ENCODE measurements around the gene CFAP57. TPM values are rescaled to one million over a fixed set of nuclear protein-coding genes. Genes with fewer than 3 reads are reported as not detected.
"Not testable (repeated sequence)": the region's sequence is repeated elsewhere in the genome, so short reads cannot be mapped to it uniquely, and the experiment has no call there.

Gene CFAP57
- polyA plus RNA-seq (2013, experiment 1 of 2), result 0.35 TPM
- 0.38 TPM for polyA plus RNA-seq (2013, experiment 2 of 2)

- peaks cover 14% of the 10 kb centered on the region; the same call in 1 of the 2 replicates for H3K27me3 ChIP-seq (ENCODE audit: insufficient read depth, low read length)
- H3K9me3 ChIP-seq (ENCODE audit: insufficient read depth, low read depth, low read length), result no peaks in the 10 kb centered on the region; the same call in 1 of the 2 replicates
- under 1% methylated on average over 45 of the region's 45 CpGs for WGBS
- H3K9ac ChIP-seq (ENCODE audit: low read depth, low read length), result peak within 1 kb of the TSS; percentile 71
- H3K4me1 ChIP-seq (ENCODE audit: insufficient read depth, low read length), result peaks cover 6% of the 10 kb centered on the region; the same call in 1 of the 2 replicates
- peak within 1 kb of the TSS; percentile 82 for H3K4me3 ChIP-seq (ENCODE audit: low read length)
- H3K36me3 ChIP-seq (ENCODE audit: insufficient read depth, low read length), result peaks cover 38% of the 10 kb centered on the region
- no peak within 1 kb of the TSS for H3K27ac ChIP-seq (ENCODE audit: low read depth, low read length)
Observed at GRCh38 chr1:43171876-43172526, at the start of gene CFAP57, which contains the start of gene EBNA1BP2. TSS of gene CFAP57 (plus strand) at chr1:43172330. CDS start at chr1:43172754, 424 bp downstream. TSS of gene EBNA1BP2 (minus strand) at chr1:43172290. CDS start at chr1:43172118, 172 bp downstream.

DNA sequence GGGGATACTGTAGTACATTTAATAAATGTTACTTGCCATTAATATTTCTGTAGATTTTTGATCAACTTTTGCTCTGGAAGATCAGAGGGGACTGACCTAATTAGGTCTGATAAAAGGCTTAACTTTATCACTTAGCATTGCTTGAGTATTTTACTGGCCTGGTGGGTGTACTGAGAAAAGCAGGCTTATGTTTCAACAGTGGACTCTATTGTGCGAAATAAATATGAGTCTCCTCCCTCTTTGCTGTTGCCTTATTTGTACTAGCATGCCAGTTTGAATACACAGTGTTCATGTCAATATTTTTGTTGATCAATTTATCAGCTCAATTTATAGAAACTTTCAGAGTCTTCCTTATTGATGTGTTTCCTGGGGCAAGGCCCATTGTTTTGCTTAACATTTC is 49.1 kb upstream of the CFAP57 start:
- Histone ChIP-seq H3K4me3 (ENCODE audit: low read length) (no peak overlapping the region), H3K27me3 (ENCODE audit: insufficient read depth, low read length) (no peaks in the 10 kb centered on the region), H3K36me3 (ENCODE audit: insufficient read depth, low read length) (no peaks in the 10 kb centered on the region), H3K27ac (ENCODE audit: low read depth, low read length) (no peak overlapping the region), H3K9me3 (ENCODE audit: insufficient read depth, low read depth, low read length) (peaks cover 9% of the 10 kb centered on the region), H3K9ac (ENCODE audit: low read depth, low read length) (no peak overlapping the region), H3K4me1 (ENCODE audit: insufficient read depth, low read length) (peaks cover 4% of the 10 kb centered on the region)
- 100% methylated on average over 1 of the region's 1 CpG for WGBS

DNA sequence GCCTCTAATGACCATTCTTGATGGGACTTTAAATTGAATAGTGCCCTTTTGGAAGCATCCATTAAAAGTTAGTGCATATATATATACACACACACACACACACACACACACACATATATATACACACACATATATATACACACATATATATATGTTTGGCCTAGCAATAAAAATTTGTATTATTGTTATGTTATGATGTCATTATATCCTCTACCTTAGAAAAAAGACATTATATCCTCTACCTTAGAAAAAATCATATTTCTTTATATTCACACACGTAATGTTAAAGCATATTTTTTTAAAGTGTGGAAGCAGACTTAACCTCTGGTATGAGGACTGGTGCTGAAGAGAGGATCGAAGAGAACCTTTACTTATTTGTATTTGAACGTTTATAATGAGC is 43.3 kb upstream of the CFAP57 start:
- Histone ChIP-seq H3K27me3 (ENCODE audit: insufficient read depth, low read length) (no peaks in the 10 kb centered on the region), H3K4me3 (ENCODE audit: low read length) (no peak overlapping the region), H3K4me1 (ENCODE audit: insufficient read depth, low read length) (no peaks in the 10 kb centered on the region), H3K36me3 (ENCODE audit: insufficient read depth, low read length) (peaks cover 21% of the 10 kb centered on the region; the same call in 1 of the 2 replicates), H3K9ac (ENCODE audit: low read depth, low read length) (no peak overlapping the region), H3K27ac (ENCODE audit: low read depth, low read length) (no peak overlapping the region), H3K9me3 (ENCODE audit: insufficient read depth, low read depth, low read length) (peaks cover 23% of the 10 kb centered on the region)
- WGBS, result 91% methylated on average over 2 of the region's 3 CpGs

DNA sequence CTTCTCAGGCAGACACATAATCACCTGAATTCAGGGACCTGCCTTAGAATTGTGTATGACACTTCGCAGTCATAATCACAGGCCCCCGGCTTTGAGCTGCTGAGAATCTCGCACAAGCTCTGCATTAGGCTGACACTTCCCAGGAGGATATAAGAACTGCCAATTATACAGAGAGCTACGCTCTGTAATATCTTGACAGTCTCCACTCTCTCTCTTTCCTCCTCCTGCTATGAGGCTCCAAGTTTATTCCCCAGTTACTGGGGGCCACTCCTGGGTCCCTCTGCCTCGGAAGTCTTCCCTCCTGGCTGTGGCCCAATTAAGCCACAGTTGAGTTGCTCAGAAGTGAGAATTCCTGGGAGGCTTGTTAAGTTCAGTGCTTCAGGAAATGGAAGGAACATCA is 42.7 kb upstream of the CFAP57 start:
- H3K36me3 ChIP-seq (ENCODE audit: insufficient read depth, low read length), result peaks cover 21% of the 10 kb centered on the region; the same call in 1 of the 2 replicates
- no peaks in the 10 kb centered on the region for H3K4me1 ChIP-seq (ENCODE audit: insufficient read depth, low read length)
- no peak overlapping the region for H3K4me3 ChIP-seq (ENCODE audit: low read length)
- H3K27me3 ChIP-seq (ENCODE audit: insufficient read depth, low read length), result no peaks in the 10 kb centered on the region
- 89% methylated on average over 5 of the region's 5 CpGs for WGBS
- no peak overlapping the region for H3K27ac ChIP-seq (ENCODE audit: low read depth, low read length)
- peaks cover 30% of the 10 kb centered on the region for H3K9me3 ChIP-seq (ENCODE audit: insufficient read depth, low read depth, low read length)
- no peak overlapping the region for H3K9ac ChIP-seq (ENCODE audit: low read depth, low read length)

- WGBS, result 88% methylated on average over 1 of the region's 1 CpG
- H3K27ac ChIP-seq (ENCODE audit: low read depth, low read length), result no peak overlapping the region
Observed at GRCh38 chr1:43134068-43134467, 38.1 kb upstream of the CFAP57 start.

GRCh38 chr1:43134640-43135039 is 37.5 kb upstream of the CFAP57 start:
- no peak overlapping the region for H3K9ac ChIP-seq (ENCODE audit: low read depth, low read length)
- H3K4me1 ChIP-seq (ENCODE audit: insufficient read depth, low read length), result no peaks in the 10 kb centered on the region
- peaks cover 35% of the 10 kb centered on the region for H3K9me3 ChIP-seq (ENCODE audit: insufficient read depth, low read depth, low read length)
- H3K36me3 ChIP-seq (ENCODE audit: insufficient read depth, low read length), result peaks cover 28% of the 10 kb centered on the region; the same call in 1 of the 2 replicates
- no peaks in the 10 kb centered on the region for H3K27me3 ChIP-seq (ENCODE audit: insufficient read depth, low read length)
- H3K27ac ChIP-seq (ENCODE audit: low read depth, low read length), result no peak overlapping the region
- no peak overlapping the region for H3K4me3 ChIP-seq (ENCODE audit: low read length)

More at GRCh38 chr1:43134068-43134467, 38.1 kb upstream of the CFAP57 start:
- Histone ChIP-seq H3K27me3 (ENCODE audit: insufficient read depth, low read length) (no peaks in the 10 kb centered on the region), H3K36me3 (ENCODE audit: insufficient read depth, low read length) (peaks cover 28% of the 10 kb centered on the region; the same call in 1 of the 2 replicates), H3K9ac (ENCODE audit: low read depth, low read length) (no peak overlapping the region), H3K4me1 (ENCODE audit: insufficient read depth, low read length) (no peaks in the 10 kb centered on the region), H3K9me3 (ENCODE audit: insufficient read depth, low read depth, low read length) (peaks cover 35% of the 10 kb centered on the region), H3K4me3 (ENCODE audit: low read length) (no peak overlapping the region)

GRCh38 chr1:43135857-43136781 is 36.0 kb upstream of the CFAP57 start:
- H3K36me3 ChIP-seq (ENCODE audit: insufficient read depth, low read length), result peaks cover 18% of the 10 kb centered on the region; the same call in 1 of the 2 replicates
- no peak overlapping the region for H3K27ac ChIP-seq (ENCODE audit: low read depth, low read length)
- H3K4me1 ChIP-seq (ENCODE audit: insufficient read depth, low read length), result no peaks in the 10 kb centered on the region
- no peak overlapping the region for H3K4me3 ChIP-seq (ENCODE audit: low read length)
- H3K9me3 ChIP-seq (ENCODE audit: insufficient read depth, low read depth, low read length), result peaks cover 40% of the 10 kb centered on the region
- no peak overlapping the region for H3K9ac ChIP-seq (ENCODE audit: low read depth, low read length)
- no peaks in the 10 kb centered on the region for H3K27me3 ChIP-seq (ENCODE audit: insufficient read depth, low read length)
- 95% methylated on average over 9 of the region's 9 CpGs for WGBS

DNA sequence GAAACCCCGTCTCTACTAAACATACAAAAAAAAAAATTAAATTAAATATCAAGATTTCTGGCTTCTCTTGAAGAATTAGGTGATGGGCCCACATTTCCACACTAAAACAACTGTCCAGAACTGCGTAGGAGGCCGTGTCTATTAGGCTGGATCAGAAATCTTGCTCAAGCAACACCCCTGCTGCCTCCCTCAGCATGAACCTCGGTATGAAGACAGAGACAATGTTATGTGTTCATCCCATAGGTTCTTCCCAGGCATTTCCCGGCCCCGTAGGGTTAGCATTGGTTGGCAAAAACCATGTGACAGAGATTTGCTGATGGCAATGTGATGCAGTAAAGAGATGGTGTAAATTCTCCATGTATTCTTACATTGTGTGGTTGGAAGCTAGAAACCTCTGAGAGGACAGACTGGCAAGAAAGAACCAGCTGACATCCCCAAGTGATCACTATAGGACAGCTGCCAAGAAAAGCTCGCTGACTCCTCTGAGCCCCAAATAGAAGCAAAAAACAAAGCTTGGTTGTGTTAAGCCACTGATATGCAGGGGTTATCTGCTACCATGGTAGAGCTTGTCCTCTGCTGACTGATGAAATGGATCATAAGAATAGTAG is 34.6 kb upstream of the CFAP57 start:
- H3K27me3 ChIP-seq (ENCODE audit: insufficient read depth, low read length), result no peaks in the 10 kb centered on the region
- H3K27ac ChIP-seq (ENCODE audit: low read depth, low read length), result no peak overlapping the region
- WGBS, result 94% methylated on average over 7 of the region's 7 CpGs
- peaks cover 35% of the 10 kb centered on the region for H3K9me3 ChIP-seq (ENCODE audit: insufficient read depth, low read depth, low read length)
- H3K4me3 ChIP-seq (ENCODE audit: low read length), result no peak overlapping the region
- no peaks in the 10 kb centered on the region for H3K4me1 ChIP-seq (ENCODE audit: insufficient read depth, low read length)
- no peak overlapping the region for H3K9ac ChIP-seq (ENCODE audit: low read depth, low read length)
- peaks cover 10% of the 10 kb centered on the region; the same call in 1 of the 2 replicates for H3K36me3 ChIP-seq (ENCODE audit: insufficient read depth, low read length)

DNA sequence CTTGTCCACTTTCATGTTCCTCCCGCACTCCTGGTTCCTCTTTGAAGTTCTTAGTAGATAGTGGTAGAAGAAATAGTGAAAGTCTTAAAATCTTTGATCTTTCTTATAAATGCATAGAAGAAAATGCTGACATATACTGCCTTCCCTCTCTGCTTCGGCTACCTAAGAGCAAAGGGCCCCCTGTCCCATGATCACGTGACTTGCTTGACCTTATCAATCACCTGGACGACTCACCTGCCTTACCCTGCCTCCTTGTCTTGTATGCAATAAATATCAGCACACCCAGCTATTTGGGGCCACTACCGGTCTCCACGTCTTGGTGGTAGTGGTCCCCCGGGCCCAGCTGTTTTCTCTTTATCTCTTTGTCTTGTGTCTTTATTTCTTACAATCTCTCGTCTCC is 32.8 kb upstream of the CFAP57 start:
- 95% methylated on average over 8 of the region's 8 CpGs for WGBS
- H3K4me1 ChIP-seq (ENCODE audit: insufficient read depth, low read length); H3K9ac ChIP-seq (ENCODE audit: low read depth, low read length); H3K27me3 ChIP-seq (ENCODE audit: insufficient read depth, low read length); H3K27ac ChIP-seq (ENCODE audit: low read depth, low read length); H3K4me3 ChIP-seq (ENCODE audit: low read length); H3K36me3 ChIP-seq (ENCODE audit: insufficient read depth, low read length): not testable (repeated sequence)
- peaks cover 18% of the 10 kb centered on the region for H3K9me3 ChIP-seq (ENCODE audit: insufficient read depth, low read depth, low read length)

- Histone ChIP-seq H3K9ac (ENCODE audit: low read depth, low read length) (no peak overlapping the region), H3K4me1 (ENCODE audit: insufficient read depth, low read length) (peaks cover 6% of the 10 kb centered on the region; the same call in 1 of the 2 replicates), H3K9me3 (ENCODE audit: insufficient read depth, low read depth, low read length) (peaks cover 11% of the 10 kb centered on the region), H3K27ac (ENCODE audit: low read depth, low read length) (no peak overlapping the region), H3K27me3 (ENCODE audit: insufficient read depth, low read length) (no peaks in the 10 kb centered on the region), H3K36me3 (ENCODE audit: insufficient read depth, low read length) (peaks cover 2% of the 10 kb centered on the region; the same call in 1 of the 2 replicates), H3K4me3 (ENCODE audit: low read length) (no peak overlapping the region)
Observed at GRCh38 chr1:43140010-43140409, 32.1 kb upstream of the CFAP57 start.
